ENCODE data around the gene PPP1R15B. TPM values are rescaled to one million over a fixed set of nuclear protein-coding genes. Genes with fewer than 3 reads are reported as not detected.
A peak's percentile ranks its signal among the peaks of the same experiment; 100 is the strongest.

PPP1R15B gene
- total RNA-seq, 1 donor, result 23.9 TPM

DNA sequence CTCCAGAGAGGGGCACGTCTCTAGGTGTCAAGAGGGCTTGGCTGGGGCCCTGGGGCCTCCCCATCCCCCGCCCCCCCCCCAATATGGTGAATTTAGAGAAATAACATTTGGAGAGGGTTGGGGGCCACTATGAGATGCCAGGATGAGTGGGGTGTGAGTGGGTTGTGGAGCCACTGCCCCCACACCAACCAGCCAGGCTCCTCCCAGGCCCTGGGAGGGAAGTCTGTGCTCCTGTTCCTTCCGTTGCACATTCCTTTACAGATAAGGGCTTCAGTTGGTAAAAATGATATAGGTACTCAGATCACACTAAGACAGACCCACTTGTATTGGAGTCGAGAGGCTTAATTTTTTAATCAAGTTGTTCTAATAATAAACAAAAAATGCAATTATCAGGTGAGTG, 51.3 kb downstream of the PPP1R15B start:
- Histone ChIP-seq H3K4me1 (ENCODE audit: insufficient read depth, low read length) (peaks cover 6% of the 10 kb centered on the region), H2AFZ (ENCODE audit: low read length) (no peak overlapping the region), H4K20me1 (ENCODE audit: insufficient read depth, low read length) (no peaks in the 10 kb centered on the region), H3K36me3 (ENCODE audit: insufficient read depth, low read length) (no peaks in the 10 kb centered on the region), H3K79me2 (ENCODE audit: insufficient read depth, low read length) (no peaks in the 10 kb centered on the region), H3K4me2 (ENCODE audit: insufficient read depth, low read length) (no peak overlapping the region), H3K27ac (ENCODE audit: low read depth, low read length) (no peak overlapping the region), H3K9me3 (ENCODE audit: low read depth, low read length) (no peaks in the 10 kb centered on the region), H3K4me3 (ENCODE audit: insufficient read depth, low read length) (no peak overlapping the region), H3K27me3 (ENCODE audit: insufficient read depth, low read length) (peaks cover 15% of the 10 kb centered on the region)
- no peak for DNase-seq (ENCODE audit: insufficient read length, low spot score, missing footprints)
- TF ChIP-seq, protein P1, sequence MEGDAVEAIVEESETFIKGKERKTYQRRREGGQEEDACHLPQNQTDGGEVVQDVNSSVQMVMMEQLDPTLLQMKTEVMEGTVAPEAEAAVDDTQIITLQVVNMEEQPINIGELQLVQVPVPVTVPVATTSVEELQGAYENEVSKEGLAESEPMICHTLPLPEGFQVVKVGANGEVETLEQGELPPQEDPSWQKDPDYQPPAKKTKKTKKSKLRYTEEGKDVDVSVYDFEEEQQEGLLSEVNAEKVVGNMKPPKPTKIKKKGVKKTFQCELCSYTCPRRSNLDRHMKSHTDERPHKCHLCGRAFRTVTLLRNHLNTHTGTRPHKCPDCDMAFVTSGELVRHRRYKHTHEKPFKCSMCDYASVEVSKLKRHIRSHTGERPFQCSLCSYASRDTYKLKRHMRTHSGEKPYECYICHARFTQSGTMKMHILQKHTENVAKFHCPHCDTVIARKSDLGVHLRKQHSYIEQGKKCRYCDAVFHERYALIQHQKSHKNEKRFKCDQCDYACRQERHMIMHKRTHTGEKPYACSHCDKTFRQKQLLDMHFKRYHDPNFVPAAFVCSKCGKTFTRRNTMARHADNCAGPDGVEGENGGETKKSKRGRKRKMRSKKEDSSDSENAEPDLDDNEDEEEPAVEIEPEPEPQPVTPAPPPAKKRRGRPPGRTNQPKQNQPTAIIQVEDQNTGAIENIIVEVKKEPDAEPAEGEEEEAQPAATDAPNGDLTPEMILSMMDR (IDR thresholded peaks at IDR 0.05; ENCODE audit: extremely low read depth, low read depth, low read length), result no peak

DNA sequence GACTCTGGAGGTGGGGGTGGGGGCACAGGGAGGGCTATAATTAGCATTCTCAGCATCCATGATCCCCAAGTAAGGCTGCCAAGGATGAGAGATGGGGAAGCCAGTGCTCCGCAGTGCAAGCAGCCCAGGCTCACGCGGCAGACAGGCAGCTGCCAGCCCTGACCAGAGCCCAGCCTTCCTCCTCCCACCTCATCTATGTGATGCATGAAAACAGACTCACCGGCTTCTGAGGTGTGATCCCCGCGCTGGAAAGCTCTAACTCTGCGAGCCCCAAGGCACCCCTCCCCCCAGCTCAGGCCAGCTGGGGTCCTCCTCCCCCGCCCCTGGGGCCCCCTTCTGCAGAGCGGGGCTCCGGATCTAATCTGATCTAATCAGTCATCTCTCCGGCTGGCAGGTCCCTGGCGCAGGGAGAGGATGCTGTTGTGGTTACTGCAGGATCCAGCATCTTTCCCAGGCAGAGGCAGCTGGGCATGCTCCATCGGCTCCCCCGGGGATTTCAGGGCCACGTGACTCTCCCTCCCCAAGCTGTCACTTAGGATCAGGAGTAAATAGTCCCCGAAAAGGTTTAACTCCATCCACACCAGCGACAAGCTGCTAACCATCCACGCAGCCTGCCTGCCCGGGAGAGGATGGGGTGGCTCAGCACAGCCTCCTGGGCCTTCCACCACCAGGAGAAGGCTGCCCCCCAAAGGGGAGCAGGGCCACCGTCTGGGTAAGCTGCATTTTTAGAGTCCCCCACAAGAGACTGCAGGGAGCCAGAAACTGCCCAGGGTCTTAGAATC, 52.0 kb downstream of the PPP1R15B start, which contains the start of gene PLEKHA6:
Gene PLEKHA6 (minus strand): TSS at position 456 of the 782 bp plus-strand sequence. CDS start 86,202 bp downstream, outside the sequence.
- Histone ChIP-seq H3K9me3 (ENCODE audit: low read depth, low read length) (no peaks in the 10 kb centered on the region), H3K27ac (ENCODE audit: low read depth, low read length) (no peak within 1 kb of the TSS), H3K4me2 (ENCODE audit: insufficient read depth, low read length) (no peak within 1 kb of the TSS), H3K4me1 (ENCODE audit: insufficient read depth, low read length) (peaks cover 6% of the 10 kb centered on the region), H3K4me3 (ENCODE audit: insufficient read depth, low read length) (no peak within 1 kb of the TSS), H2AFZ (ENCODE audit: low read length) (no peak within 1 kb of the TSS), H4K20me1 (ENCODE audit: insufficient read depth, low read length) (no peaks in the 10 kb centered on the region), H3K79me2 (ENCODE audit: insufficient read depth, low read length) (no peaks in the 10 kb centered on the region), H3K36me3 (ENCODE audit: insufficient read depth, low read length) (no peaks in the 10 kb centered on the region), H3K27me3 (ENCODE audit: insufficient read depth, low read length) (peaks cover 13% of the 10 kb centered on the region)
- DNase-seq (ENCODE audit: insufficient read length, low spot score, missing footprints), result peak; percentile 88
- TF ChIP-seq, protein P1 (IDR thresholded peaks at IDR 0.05; ENCODE audit: extremely low read depth, low read depth, low read length), result peak; percentile 45

DNA sequence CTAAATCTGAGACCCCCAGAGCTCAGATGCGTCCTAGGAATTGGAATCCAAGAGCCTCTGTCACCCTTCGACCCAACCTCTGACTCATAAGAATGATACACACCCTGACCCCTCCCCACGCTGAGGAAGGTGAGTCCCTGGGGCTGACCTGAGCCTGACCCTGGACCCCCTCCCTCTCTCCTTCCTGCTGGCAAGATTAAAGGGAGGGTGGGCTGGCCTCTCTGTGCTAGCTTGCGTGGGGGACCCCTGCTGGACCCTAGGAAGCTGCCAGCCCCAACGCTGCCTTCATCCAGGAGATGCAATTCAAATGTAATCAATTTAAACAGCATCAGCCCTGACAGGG, 52.5 kb downstream of the PPP1R15B start:
- H3K9me3 ChIP-seq (ENCODE audit: low read depth, low read length), result no peaks in the 10 kb centered on the region
- no peak for DNase-seq (ENCODE audit: insufficient read length, low spot score, missing footprints)
- peaks cover 6% of the 10 kb centered on the region for H3K4me1 ChIP-seq (ENCODE audit: insufficient read depth, low read length)
- H4K20me1 ChIP-seq (ENCODE audit: insufficient read depth, low read length), result no peaks in the 10 kb centered on the region
- H3K4me3 ChIP-seq (ENCODE audit: insufficient read depth, low read length), result no peak overlapping the region
- no peak overlapping the region for H3K4me2 ChIP-seq (ENCODE audit: insufficient read depth, low read length)
- no peaks in the 10 kb centered on the region for H3K36me3 ChIP-seq (ENCODE audit: insufficient read depth, low read length)
- no peak overlapping the region for H2AFZ ChIP-seq (ENCODE audit: low read length)
- no peak overlapping the region for H3K27ac ChIP-seq (ENCODE audit: low read depth, low read length)
- TF ChIP-seq, protein P1 (IDR thresholded peaks at IDR 0.05; ENCODE audit: extremely low read depth, low read depth, low read length), result no peak
- H3K27me3 ChIP-seq (ENCODE audit: insufficient read depth, low read length), result peaks cover 13% of the 10 kb centered on the region
- H3K79me2 ChIP-seq (ENCODE audit: insufficient read depth, low read length), result no peaks in the 10 kb centered on the region

DNA sequence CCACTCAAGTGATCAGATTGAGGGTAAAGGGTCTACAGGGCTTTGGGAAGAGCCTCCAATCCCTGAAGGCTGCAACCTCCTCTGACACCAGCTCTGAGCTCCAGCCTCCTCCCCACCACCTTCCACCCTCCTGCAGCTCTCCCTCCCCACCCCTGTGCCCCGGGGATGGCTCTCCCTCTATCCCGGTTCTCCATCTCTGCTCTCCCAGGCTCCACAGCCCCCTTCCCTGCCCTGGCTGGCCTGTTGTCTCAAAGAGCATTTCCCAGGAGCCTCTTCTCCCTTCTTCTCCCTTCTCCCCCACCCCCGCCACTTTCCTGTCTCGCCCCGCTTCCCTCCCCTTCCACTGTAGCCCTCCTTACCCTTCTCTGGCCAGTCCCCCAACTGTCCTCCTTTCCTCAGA, 53.0 kb downstream of the PPP1R15B start:
- peaks cover 13% of the 10 kb centered on the region for H3K27me3 ChIP-seq (ENCODE audit: insufficient read depth, low read length)
- peaks cover 6% of the 10 kb centered on the region for H3K4me1 ChIP-seq (ENCODE audit: insufficient read depth, low read length)
- H3K9me3 ChIP-seq (ENCODE audit: low read depth, low read length), result no peaks in the 10 kb centered on the region
- H3K4me3 ChIP-seq (ENCODE audit: insufficient read depth, low read length), result no peak overlapping the region
- H3K36me3 ChIP-seq (ENCODE audit: insufficient read depth, low read length), result no peaks in the 10 kb centered on the region
- H4K20me1 ChIP-seq (ENCODE audit: insufficient read depth, low read length), result no peaks in the 10 kb centered on the region
- no peak for DNase-seq (ENCODE audit: insufficient read length, low spot score, missing footprints)
- no peaks in the 10 kb centered on the region for H3K79me2 ChIP-seq (ENCODE audit: insufficient read depth, low read length)
- H3K4me2 ChIP-seq (ENCODE audit: insufficient read depth, low read length), result no peak overlapping the region
- TF ChIP-seq, protein P1 (IDR thresholded peaks at IDR 0.05; ENCODE audit: extremely low read depth, low read depth, low read length), result no peak
- no peak overlapping the region for H3K27ac ChIP-seq (ENCODE audit: low read depth, low read length)
- no peak overlapping the region for H2AFZ ChIP-seq (ENCODE audit: low read length)

Data from osteoblast (primary cell).